ENCODE data around the gene PRDM12. TPM values are rescaled to one million over a fixed set of nuclear protein-coding genes. Genes with fewer than 3 reads are reported as not detected.

The PRDM12 gene
- total and polyA plus RNA-seq, 2 donors from 2014 or later, result not detected

DNA sequence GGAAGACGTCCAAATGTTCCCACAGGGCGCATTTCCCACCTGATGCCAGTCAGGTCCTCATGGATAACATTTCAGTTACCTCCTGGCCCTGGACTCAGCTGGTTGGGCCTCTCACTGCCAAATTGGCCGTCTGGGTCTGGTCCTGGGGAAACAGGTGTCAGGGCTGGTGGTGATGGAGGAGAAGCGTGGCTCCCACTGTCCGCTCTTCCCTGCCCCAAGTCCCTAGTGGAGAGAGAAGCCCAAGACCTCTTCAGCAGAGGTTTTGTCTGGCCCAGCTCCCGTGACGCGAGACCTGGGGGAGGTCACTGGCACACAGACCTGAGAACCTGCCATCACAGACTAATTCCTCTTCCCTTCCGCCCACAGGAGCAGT is 27.8 kb upstream of the PRDM12 start:
- no peak overlapping the region for H3K27ac ChIP-seq (ENCODE audit: low read depth in 2 of 2, low read length in 2 of 2)
- FAIRE-seq (no peak), DNase-seq (no peak)
- TF ChIP-seq, protein P1, sequence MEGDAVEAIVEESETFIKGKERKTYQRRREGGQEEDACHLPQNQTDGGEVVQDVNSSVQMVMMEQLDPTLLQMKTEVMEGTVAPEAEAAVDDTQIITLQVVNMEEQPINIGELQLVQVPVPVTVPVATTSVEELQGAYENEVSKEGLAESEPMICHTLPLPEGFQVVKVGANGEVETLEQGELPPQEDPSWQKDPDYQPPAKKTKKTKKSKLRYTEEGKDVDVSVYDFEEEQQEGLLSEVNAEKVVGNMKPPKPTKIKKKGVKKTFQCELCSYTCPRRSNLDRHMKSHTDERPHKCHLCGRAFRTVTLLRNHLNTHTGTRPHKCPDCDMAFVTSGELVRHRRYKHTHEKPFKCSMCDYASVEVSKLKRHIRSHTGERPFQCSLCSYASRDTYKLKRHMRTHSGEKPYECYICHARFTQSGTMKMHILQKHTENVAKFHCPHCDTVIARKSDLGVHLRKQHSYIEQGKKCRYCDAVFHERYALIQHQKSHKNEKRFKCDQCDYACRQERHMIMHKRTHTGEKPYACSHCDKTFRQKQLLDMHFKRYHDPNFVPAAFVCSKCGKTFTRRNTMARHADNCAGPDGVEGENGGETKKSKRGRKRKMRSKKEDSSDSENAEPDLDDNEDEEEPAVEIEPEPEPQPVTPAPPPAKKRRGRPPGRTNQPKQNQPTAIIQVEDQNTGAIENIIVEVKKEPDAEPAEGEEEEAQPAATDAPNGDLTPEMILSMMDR (IDR thresholded peaks at IDR 0.05; ENCODE audit: borderline replicate concordance, extremely low read depth, insufficient read depth), result no peak
- H3K4me3 ChIP-seq (ENCODE audit: low read length in 3 of 3), result no peak overlapping the region
- H3K36me3 ChIP-seq (ENCODE audit: control insufficient read depth in 2 of 3, insufficient read depth in 3 of 3, low read length in 3 of 3), result peaks cover 0 to 15% (median 5%) of the 10 kb centered on the region in 3 donors
- no peaks in the 10 kb centered on the region for H3K4me1 ChIP-seq (ENCODE audit: control insufficient read depth in 2 of 3, insufficient read depth in 2 of 3, low read depth in 1 of 3, low read length in 3 of 3)
- H3K9me3 ChIP-seq (ENCODE audit: control insufficient read depth in 2 of 3, insufficient read depth in 1 of 3, low read length in 3 of 3), result no peaks in the 10 kb centered on the region
- H3K9ac ChIP-seq (ENCODE audit: low read length in 3 of 3), result no peak overlapping the region
- H3K27me3 ChIP-seq (ENCODE audit: control insufficient read depth, insufficient read depth, low read length), result no peaks in the 10 kb centered on the region
- intact Hi-C loops (cut with DNase I), result no loop called here

GRCh38 chr9:130638284-130639123 is 25.9 kb upstream of the PRDM12 start:
- no peaks in the 10 kb centered on the region for H3K4me1 ChIP-seq (ENCODE audit: control insufficient read depth in 2 of 3, insufficient read depth in 2 of 3, low read depth in 1 of 3, low read length in 3 of 3)
- FAIRE-seq, result no peak
- H3K9me3 ChIP-seq (ENCODE audit: control insufficient read depth in 2 of 3, insufficient read depth in 1 of 3, low read length in 3 of 3), result no peaks in the 10 kb centered on the region
- H3K4me3 ChIP-seq (ENCODE audit: low read length in 3 of 3), result no peak overlapping the region
- TF ChIP-seq, protein P1 (IDR thresholded peaks at IDR 0.05; ENCODE audit: borderline replicate concordance, extremely low read depth, insufficient read depth), result no peak
- peak in 3 of 5 donors; percentile 39 to 60 (median 59) for DNase-seq
- H3K27ac ChIP-seq (ENCODE audit: low read depth in 2 of 2, low read length in 2 of 2), result no peak overlapping the region
- H3K27me3 ChIP-seq (ENCODE audit: control insufficient read depth, insufficient read depth, low read length), result no peaks in the 10 kb centered on the region
- H3K9ac ChIP-seq (ENCODE audit: low read length in 3 of 3), result no peak overlapping the region
- peaks cover 0 to 5% (median 0%) of the 10 kb centered on the region in 3 donors for H3K36me3 ChIP-seq (ENCODE audit: control insufficient read depth in 2 of 3, insufficient read depth in 3 of 3, low read length in 3 of 3)
- intact Hi-C loops (cut with DNase I), result no loop called here

DNA sequence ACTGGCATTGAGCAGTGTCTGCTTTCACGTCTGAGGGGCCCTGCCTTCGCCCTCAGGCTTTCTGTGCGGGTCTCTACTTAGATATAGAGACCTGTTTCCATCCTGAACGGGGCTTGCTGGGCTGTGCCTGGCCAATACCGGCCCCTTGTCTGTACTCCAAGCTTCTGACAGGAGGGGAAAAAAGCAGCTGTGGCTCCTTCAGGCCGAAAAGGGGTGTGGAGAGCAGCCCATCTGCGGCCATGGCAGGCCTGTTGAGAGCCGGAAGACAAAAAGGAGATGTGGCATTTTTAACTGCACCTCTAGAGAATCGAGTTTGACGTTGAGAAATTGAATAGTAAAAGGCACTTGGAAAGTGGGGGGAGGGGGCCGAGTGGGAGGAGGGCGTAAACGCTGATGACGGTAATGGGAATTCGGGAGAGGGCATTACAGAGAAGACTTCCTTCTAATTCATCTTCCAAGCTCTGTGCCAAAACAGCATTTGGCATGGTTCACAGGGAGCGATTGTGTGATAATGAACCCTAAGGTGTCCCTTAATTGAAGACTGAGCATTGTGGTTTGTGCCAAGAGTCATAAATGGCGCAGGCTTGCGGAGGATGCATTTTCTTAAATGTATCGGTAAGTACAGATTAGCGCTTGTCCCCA is 25.1 kb upstream of the PRDM12 start:
- no peak for FAIRE-seq

More for the DNA sequence above, 25.1 kb upstream of the PRDM12 start:
- no peaks in the 10 kb centered on the region for H3K27me3 ChIP-seq (ENCODE audit: control insufficient read depth, insufficient read depth, low read length)
- H3K9me3 ChIP-seq (ENCODE audit: control insufficient read depth in 2 of 3, insufficient read depth in 1 of 3, low read length in 3 of 3), result no peaks in the 10 kb centered on the region
- H3K4me3 ChIP-seq (ENCODE audit: low read length in 3 of 3), result no peak overlapping the region
- H3K36me3 ChIP-seq (ENCODE audit: control insufficient read depth in 2 of 3, insufficient read depth in 3 of 3, low read length in 3 of 3), result peaks cover 0 to 5% (median 0%) of the 10 kb centered on the region in 3 donors
- no peak overlapping the region for H3K9ac ChIP-seq (ENCODE audit: low read length in 3 of 3)
- TF ChIP-seq, protein P1 (IDR thresholded peaks at IDR 0.05; ENCODE audit: borderline replicate concordance, extremely low read depth, insufficient read depth), result no peak
- peak in 2 of 5 donors; percentile 13 for DNase-seq
- H3K4me1 ChIP-seq (ENCODE audit: control insufficient read depth in 2 of 3, insufficient read depth in 2 of 3, low read depth in 1 of 3, low read length in 3 of 3), result no peaks in the 10 kb centered on the region
- intact Hi-C loops (cut with DNase I), result no loop called here
- H3K27ac ChIP-seq (ENCODE audit: low read depth in 2 of 2, low read length in 2 of 2), result no peak overlapping the region
